ENCODE results near the gene FOXO6. TPM values are rescaled to one million over a fixed set of nuclear protein-coding genes. Genes with fewer than 3 reads are reported as not detected.

FOXO6 gene
- total and polyA plus RNA-seq, 2 experiments from 2014 or later: 0.68 to 4.2 TPM

DNA sequence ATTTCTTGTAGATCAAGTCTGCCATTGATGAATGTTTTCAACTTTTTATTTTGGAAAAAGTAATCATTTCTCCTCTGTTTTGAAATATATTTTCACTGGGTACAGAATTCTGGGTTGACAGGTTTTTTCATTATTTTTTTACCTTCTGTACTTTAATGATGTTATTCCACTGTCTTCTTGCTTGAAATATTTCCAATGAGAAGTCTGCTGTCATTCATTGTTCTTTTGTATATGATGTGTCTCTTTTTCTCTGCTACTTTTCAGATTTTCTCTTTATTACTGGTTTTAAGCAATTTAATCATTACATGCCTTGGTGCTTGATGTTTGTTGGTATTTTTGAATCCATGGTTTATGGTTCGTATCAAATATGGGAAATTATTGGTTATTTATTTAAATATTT lies 22.4 kb upstream of the FOXO6 start (continued):
- TF ChIP-seq, protein P1, sequence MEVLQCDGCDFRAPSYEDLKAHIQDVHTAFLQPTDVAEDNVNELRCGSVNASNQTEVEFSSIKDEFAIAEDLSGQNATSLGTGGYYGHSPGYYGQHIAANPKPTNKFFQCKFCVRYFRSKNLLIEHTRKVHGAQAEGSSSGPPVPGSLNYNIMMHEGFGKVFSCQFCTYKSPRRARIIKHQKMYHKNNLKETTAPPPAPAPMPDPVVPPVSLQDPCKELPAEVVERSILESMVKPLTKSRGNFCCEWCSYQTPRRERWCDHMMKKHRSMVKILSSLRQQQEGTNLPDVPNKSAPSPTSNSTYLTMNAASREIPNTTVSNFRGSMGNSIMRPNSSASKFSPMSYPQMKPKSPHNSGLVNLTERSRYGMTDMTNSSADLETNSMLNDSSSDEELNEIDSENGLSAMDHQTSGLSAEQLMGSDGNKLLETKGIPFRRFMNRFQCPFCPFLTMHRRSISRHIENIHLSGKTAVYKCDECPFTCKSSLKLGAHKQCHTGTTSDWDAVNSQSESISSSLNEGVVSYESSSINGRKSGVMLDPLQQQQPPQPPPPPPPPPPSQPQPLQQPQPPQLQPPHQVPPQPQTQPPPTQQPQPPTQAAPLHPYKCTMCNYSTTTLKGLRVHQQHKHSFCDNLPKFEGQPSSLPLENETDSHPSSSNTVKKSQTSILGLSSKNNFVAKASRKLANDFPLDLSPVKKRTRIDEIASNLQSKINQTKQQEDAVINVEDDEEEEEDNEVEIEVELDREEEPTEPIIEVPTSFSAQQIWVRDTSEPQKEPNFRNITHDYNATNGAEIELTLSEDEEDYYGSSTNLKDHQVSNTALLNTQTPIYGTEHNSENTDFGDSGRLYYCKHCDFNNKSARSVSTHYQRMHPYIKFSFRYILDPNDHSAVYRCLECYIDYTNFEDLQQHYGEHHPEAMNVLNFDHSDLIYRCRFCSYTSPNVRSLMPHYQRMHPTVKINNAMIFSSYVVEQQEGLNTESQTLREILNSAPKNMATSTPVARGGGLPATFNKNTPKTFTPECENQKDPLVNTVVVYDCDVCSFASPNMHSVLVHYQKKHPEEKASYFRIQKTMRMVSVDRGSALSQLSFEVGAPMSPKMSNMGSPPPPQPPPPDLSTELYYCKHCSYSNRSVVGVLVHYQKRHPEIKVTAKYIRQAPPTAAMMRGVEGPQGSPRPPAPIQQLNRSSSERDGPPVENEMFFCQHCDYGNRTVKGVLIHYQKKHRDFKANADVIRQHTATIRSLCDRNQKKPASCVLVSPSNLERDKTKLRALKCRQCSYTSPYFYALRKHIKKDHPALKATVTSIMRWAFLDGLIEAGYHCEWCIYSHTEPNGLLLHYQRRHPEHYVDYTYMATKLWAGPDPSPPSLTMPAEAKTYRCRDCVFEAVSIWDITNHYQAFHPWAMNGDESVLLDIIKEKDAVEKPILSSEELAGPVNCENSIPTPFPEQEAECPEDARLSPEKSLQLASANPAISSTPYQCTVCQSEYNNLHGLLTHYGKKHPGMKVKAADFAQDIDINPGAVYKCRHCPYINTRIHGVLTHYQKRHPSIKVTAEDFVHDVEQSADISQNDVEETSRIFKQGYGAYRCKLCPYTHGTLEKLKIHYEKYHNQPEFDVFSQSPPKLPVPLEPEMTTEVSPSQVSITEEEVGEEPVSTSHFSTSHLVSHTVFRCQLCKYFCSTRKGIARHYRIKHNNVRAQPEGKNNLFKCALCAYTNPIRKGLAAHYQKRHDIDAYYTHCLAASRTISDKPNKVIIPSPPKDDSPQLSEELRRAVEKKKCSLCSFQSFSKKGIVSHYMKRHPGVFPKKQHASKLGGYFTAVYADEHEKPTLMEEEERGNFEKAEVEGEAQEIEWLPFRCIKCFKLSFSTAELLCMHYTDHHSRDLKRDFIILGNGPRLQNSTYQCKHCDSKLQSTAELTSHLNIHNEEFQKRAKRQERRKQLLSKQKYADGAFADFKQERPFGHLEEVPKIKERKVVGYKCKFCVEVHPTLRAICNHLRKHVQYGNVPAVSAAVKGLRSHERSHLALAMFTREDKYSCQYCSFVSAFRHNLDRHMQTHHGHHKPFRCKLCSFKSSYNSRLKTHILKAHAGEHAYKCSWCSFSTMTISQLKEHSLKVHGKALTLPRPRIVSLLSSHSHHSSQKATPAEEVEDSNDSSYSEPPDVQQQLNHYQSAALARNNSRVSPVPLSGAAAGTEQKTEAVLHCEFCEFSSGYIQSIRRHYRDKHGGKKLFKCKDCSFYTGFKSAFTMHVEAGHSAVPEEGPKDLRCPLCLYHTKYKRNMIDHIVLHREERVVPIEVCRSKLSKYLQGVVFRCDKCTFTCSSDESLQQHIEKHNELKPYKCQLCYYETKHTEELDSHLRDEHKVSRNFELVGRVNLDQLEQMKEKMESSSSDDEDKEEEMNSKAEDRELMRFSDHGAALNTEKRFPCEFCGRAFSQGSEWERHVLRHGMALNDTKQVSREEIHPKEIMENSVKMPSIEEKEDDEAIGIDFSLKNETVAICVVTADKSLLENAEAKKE (CRISPR knock-in tag; IDR thresholded peaks at IDR 0.05): no peak
- TF ChIP-seq EZH2 (IDR thresholded peaks at IDR 0.05; ENCODE audit: low read depth, unreplicated experiment) (no peak), STAT1 (IDR thresholded peaks at IDR 0.05; ENCODE audit: unreplicated experiment) (no peak), ZNF331 (CRISPR knock-in tag; IDR thresholded peaks at IDR 0.05; ENCODE audit: low read depth) (no peak), CREB1 (CRISPR knock-in tag; IDR thresholded peaks at IDR 0.05; ENCODE audit: low read depth) (no peak), JUNB (IDR thresholded peaks at IDR 0.05; ENCODE audit: unreplicated experiment) (no peak), NANOG (IDR thresholded peaks at IDR 0.05; ENCODE audit: borderline replicate concordance) (no peak), EZH2phosphoT487 (IDR thresholded peaks at IDR 0.05; ENCODE audit: unreplicated experiment) (no peak)
- TF ChIP-seq, protein P2, sequence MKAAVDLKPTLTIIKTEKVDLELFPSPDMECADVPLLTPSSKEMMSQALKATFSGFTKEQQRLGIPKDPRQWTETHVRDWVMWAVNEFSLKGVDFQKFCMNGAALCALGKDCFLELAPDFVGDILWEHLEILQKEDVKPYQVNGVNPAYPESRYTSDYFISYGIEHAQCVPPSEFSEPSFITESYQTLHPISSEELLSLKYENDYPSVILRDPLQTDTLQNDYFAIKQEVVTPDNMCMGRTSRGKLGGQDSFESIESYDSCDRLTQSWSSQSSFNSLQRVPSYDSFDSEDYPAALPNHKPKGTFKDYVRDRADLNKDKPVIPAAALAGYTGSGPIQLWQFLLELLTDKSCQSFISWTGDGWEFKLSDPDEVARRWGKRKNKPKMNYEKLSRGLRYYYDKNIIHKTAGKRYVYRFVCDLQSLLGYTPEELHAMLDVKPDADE (IDR thresholded peaks at IDR 0.05): no peak
